Tibial nerve (tissue), 4 donors: ENCODE results near the gene SRRM2. TPM values are rescaled to one million over a fixed set of nuclear protein-coding genes. Genes with fewer than 3 reads are reported as not detected.

Experiments used
- DNase-seq, 2 donors: peaks; one replicate each; pipeline ENCODE4 v3.0.0-alpha.2; 2019; ENCODE audit warnings: low spot score in 2 of 2
- H3K27ac ChIP-seq, 4 donors: fragments of 200-600 bp; sonication (generic) in 3 of 4; one replicate each; pipeline ENCODE4 v1.5.1; 2017 to 2019; ENCODE audit warnings: mild to moderate bottlenecking in 1 of 4
- H3K27me3 ChIP-seq, 2 donors: fragments of 200-600 bp; sonication (generic) in 1 of 2; one replicate each; pipeline versions ENCODE4 v1.5.1 to v1.6.0; 2017 to 2019
- H3K36me3 ChIP-seq, 3 donors: fragments of 200-600 bp; sonication (generic); one replicate each; pipeline ENCODE4 v1.5.1; 2018 to 2019
- H3K4me1 ChIP-seq, 4 donors: fragments of 200-600 bp; sonication (generic) in 3 of 4; one replicate each; pipeline ENCODE4 v1.5.1; 2017 to 2019
- H3K4me3 ChIP-seq, 4 donors: fragments of 200-600 bp; sonication (generic) in 3 of 4; one replicate each; pipeline ENCODE4 v1.5.1; 2017 to 2019; ENCODE audit warnings: mild to moderate bottlenecking in 1 of 4, moderate library complexity in 1 of 4
- H3K9me3 ChIP-seq, 4 donors: fragments of 200-600 bp; sonication (generic) in 3 of 4; one replicate each; pipeline ENCODE4 v1.5.1; 2017 to 2019
- CTCF ChIP-seq, 5 experiments: fragments of 200-600 bp in 3 of 5; fragments of 450-650 bp in 2 of 5; sonication (generic) in 3 of 5; IDR thresholded peaks; one replicate each; pipeline ENCODE4 v1.5.1; 2016 to 2019; ENCODE audit warnings: antibody characterized with exemption in 5 of 5, mild to moderate bottlenecking in 3 of 5, moderate library complexity in 2 of 5
- EP300 ChIP-seq, 2 donors: sonication (generic); formaldehyde crosslinking; IDR thresholded peaks; one replicate each; pipeline ENCODE4 v1.6.1; 2017; ENCODE audit warnings: antibody characterized with exemption in 2 of 2, mild to moderate bottlenecking in 1 of 2
- POLR2A ChIP-seq, 2 donors: fragments of 450-650 bp; IDR thresholded peaks; one replicate each; pipeline ENCODE4 v1.6.1; 2017; ENCODE audit warnings: antibody characterized with exemption in 2 of 2, mild to moderate bottlenecking in 2 of 2, moderate library complexity in 2 of 2
- WGBS, 2 donors: methylation state at CpG; one replicate each; pipeline ENCODE4 v1.1.5; 2018; 5-methylcytosine and 5-hydroxymethylcytosine counted together
- total RNA-seq, 4 donors: library from RNA; depleted of rRNA; stranded (reverse); fragments of >200 nt; gene quantifications; one replicate each; pipeline ENCODE4 v1.1.0, GENCODE V29; 2016

SRRM2 gene
- total RNA-seq = 1,000 to 10,000 TPM in 1 of 4 donors, 100 to 1,000 TPM in 3; 843 to 1,374 (median 886) TPM

- H3K27ac ChIP-seq = peak within 1 kb of the TSS; percentile 98 to 100 (median 99)
- peak; percentile 93 to 96 for DNase-seq
- H3K4me3 ChIP-seq = peak within 1 kb of the TSS; percentile 63 to 99 (median 80)
- H3K27me3 ChIP-seq = no peaks in the 10 kb centered on the region
- peaks cover 0 to 11% (median 0%) of the 10 kb centered on the region in 3 donors for H3K36me3 ChIP-seq
- peak; percentile 69 to 95 for TF ChIP-seq EP300 (IDR thresholded peaks at IDR 0.05)
- peak; percentile 99 for TF ChIP-seq POLR2A (IDR thresholded peaks at IDR 0.05)
- peak in 1 of 5 experiments; percentile 62 for TF ChIP-seq CTCF (IDR thresholded peaks at IDR 0.05)
- 0 to 1% methylated on average over 33 to 75 of the region's 99 CpGs for WGBS, 2 donors
- H3K4me1 ChIP-seq = peaks cover 0 to 49% (median 37%) of the 10 kb centered on the region in 4 donors
- no peaks in the 10 kb centered on the region for H3K9me3 ChIP-seq
Measured at GRCh38 chr16:2752035-2752849, at the start of gene SRRM2. TSS of gene SRRM2 (plus strand) at chr16:2752638. CDS start at chr16:2756365, 3,727 bp downstream.

DNA sequence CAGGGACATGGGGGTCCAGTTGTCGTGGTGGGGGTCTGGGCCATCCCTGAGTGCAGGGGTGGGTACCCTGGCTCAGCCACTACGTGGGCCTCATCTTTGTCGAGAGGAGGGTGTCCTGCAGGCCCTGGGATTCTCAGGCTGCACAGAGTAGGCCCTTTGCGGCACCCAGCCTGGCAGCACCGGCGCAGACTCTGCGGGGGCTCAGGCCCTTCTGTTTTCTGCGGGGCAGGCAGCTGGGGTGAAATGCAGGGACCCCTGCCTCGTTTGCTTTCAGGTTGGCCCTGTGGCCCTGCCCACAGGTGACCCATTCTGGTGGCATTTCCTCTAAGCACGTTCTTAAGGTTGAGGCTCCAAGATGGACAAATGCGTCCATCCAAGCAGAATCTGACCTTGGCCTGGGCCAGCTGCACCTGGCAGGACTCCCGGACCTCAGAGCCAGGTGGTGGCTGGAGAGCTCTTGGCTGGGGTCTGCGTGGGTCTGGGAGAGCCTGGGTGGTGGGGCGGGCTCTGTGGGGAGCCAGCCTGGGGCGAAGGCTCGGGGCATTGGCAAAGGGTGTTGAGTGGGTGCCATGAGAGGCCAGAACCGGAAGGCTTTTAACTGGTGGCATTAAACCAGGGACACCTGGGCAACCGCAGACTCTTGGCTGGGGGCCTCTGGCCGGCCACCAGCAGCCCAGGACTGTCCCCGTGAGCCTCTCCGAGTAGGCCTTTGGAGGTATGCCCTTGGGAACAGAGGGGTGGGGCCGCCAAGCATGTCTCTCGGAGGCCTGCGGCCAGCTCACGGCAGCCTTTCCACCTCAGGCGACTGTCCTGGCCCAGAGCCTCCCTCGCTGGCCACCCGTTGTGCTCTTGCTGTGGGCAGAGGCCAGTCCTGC lies 49.3 kb upstream of the SRRM2 start:
- Histone ChIP-seq H3K27me3 (no peaks in the 10 kb centered on the region), H3K36me3 (peaks cover 9 to 100% (median 22%) of the 10 kb centered on the region in 3 donors), H3K9me3 (no peaks in the 10 kb centered on the region), H3K27ac (no peak overlapping the region), H3K4me3 (no peak overlapping the region), H3K4me1 (no peaks in the 10 kb centered on the region)
- TF ChIP-seq POLR2A (IDR thresholded peaks at IDR 0.05) = no peak
- no peak for TF ChIP-seq EP300 (IDR thresholded peaks at IDR 0.05)
- no peak for TF ChIP-seq CTCF (IDR thresholded peaks at IDR 0.05)
- WGBS, 2 donors = 80 to 89% methylated on average over 22 to 25 of the region's 28 CpGs
- DNase-seq = no peak

DNA sequence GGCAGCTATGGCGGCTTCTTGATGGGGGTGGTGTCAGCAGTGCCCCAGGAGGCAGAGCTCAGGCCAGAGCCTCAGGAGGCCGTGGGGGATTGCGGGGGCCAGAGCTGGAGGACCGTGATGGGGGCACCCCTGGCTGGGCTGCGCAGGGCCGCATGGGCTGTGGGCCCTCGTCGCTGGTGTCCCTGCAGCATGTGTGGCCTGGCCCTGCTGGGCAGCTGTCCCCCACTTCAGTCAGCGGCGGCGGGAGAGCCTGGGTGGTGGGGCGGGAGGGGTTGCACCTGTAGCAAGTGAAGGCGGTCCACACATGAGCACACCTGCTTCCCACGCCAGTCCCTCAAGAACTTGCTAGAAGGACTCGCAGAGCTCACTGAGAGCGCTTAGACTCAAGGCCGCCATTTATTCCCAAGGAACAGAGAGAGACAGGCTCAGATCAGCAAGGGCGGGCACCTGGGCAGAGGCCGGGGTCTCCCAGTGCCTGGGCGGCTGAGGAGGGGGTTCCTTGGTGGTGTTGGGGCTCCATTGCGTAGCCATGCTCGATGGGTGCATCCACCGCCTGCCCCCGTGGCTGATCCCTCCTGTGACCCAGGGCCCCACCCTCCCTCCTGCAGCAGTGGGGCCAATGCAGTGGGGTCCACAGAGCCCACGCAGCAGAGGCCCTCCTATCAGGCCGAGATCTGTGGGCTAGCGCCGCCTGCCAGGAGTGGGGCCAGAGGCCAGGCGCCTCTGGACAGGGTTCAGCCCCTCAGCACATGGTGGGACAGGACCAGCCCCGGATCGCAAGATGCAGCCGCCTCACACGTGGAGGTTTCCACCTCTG lies 48.1 kb upstream of the SRRM2 start:
- no peak for DNase-seq
- no peaks in the 10 kb centered on the region for H3K9me3 ChIP-seq
- no peaks in the 10 kb centered on the region for H3K27me3 ChIP-seq
- no peak overlapping the region for H3K27ac ChIP-seq
- H3K4me3 ChIP-seq = no peak overlapping the region
- peaks cover 9 to 100% (median 22%) of the 10 kb centered on the region in 3 donors for H3K36me3 ChIP-seq
- TF ChIP-seq CTCF (IDR thresholded peaks at IDR 0.05) (no peak), POLR2A (IDR thresholded peaks at IDR 0.05) (no peak), EP300 (IDR thresholded peaks at IDR 0.05) (no peak)
- WGBS, 2 donors = 91 to 94% methylated on average over 21 to 24 of the region's 33 CpGs
- H3K4me1 ChIP-seq = no peaks in the 10 kb centered on the region

- no peaks in the 10 kb centered on the region for H3K27me3 ChIP-seq
- DNase-seq = no peak
- H3K9me3 ChIP-seq = no peaks in the 10 kb centered on the region
- no peak for TF ChIP-seq POLR2A (IDR thresholded peaks at IDR 0.05)
- TF ChIP-seq EP300 (IDR thresholded peaks at IDR 0.05) = no peak
- no peak for TF ChIP-seq CTCF (IDR thresholded peaks at IDR 0.05)
- no peak overlapping the region for H3K27ac ChIP-seq
- no peaks in the 10 kb centered on the region for H3K4me1 ChIP-seq
- 85 to 86% methylated on average over 12 to 14 of the region's 14 CpGs for WGBS, 2 donors
- H3K36me3 ChIP-seq = peaks cover 9 to 100% (median 16%) of the 10 kb centered on the region in 3 donors
- no peak overlapping the region for H3K4me3 ChIP-seq
Measured at GRCh38 chr16:2704983-2705275, 47.5 kb upstream of the SRRM2 start.
